ENCODE data around the gene VAMP8.

DNA sequence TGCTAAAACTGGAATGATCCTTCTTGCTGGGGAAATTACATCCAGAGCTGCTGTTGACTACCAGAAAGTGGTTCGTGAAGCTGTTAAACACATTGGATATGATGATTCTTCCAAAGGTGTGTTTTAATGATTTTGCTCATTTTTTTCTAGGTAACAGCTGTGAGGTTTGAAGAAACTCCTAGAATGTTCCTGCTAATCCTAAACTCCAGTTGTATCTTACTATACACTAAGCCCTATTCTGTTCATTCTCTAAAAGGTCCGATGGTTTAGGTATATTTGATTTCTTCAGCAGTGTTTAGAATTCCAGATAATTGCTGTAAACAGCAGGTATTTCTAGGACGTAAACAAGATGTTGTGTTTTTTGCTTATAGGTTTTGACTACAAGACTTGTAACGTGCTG lies 36.1 kb upstream of the VAMP8 start:
- no peak for TF ChIP-seq POU6F1 (CRISPR knock-in tag; IDR thresholded peaks at IDR 0.05; ENCODE audit: borderline replicate concordance, low read depth)
- no peak for TF ChIP-seq ZNF8 (CRISPR knock-in tag; IDR thresholded peaks at IDR 0.05)
- TF ChIP-seq ZFP30 (CRISPR knock-in tag; IDR thresholded peaks at IDR 0.05), result no peak
- no peak for TF ChIP-seq PPARA (CRISPR knock-in tag; IDR thresholded peaks at IDR 0.05; ENCODE audit: borderline replicate concordance)
- no peak for TF ChIP-seq TSHZ2 (CRISPR knock-in tag; IDR thresholded peaks at IDR 0.05)
- no peak for TF ChIP-seq GLIS3 (CRISPR knock-in tag; IDR thresholded peaks at IDR 0.05)

Data from SK-N-SH treated with all-trans-retinoic acid at 6 μM for 48 hours (cell line).